ENCODE data around the gene GCAT. TPM values are rescaled to one million over a fixed set of nuclear protein-coding genes. Genes with fewer than 3 reads are reported as not detected.

GCAT gene
- total and polyA plus RNA-seq, 10 donors, result 0.94 to 3.9 (median 1.9) TPM; not detected in 1

DNA sequence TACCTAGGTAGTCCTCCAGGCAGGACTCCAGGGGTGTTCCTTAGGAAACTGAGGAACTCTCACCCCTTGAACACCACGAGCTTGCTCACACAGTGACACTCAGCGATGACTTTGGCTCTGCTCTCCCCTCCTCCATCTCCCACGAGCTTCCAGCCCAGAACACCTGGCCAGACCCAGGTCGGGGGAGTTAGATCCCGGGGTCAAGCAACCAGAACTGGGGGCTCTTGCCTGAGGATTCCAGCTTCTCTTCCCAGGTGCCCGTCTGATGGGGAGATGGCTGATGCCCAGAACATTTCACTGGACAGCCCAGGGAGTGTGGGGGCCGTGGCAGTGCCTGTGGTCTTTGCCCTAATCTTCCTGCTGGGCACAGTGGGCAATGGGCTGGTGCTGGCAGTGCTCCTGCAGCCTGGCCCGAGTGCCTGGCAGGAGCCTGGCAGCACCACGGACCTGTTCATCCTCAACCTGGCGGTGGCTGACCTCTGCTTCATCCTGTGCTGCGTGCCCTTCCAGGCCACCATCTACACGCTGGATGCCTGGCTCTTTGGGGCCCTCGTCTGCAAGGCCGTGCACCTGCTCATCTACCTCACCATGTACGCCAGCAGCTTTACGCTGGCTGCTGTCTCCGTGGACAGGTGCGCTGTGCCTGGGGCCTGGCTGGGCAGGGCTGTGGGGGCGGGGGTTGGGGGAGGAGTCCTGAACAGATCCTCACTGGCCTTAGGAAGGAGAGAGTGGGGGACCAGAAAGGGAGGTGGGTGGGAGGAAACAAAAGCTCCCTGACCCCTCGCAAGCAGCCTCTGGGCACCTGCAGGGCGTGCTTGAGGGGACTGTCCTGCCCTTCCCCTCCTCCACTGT lies 15.6 kb downstream of the GCAT start, which contains the start of gene GALR3:
TSS of gene GALR3 (plus strand) at position 249 of the 852 bp plus-strand sequence. CDS start at position 274, 25 bp downstream.
- no peak for DNase-seq
- TF ChIP-seq POLR2AphosphoS5 (IDR thresholded peaks at IDR 0.05), result no peak
- no peak for TF ChIP-seq POLR2A (IDR thresholded peaks at IDR 0.05)
- TF ChIP-seq, protein P1, sequence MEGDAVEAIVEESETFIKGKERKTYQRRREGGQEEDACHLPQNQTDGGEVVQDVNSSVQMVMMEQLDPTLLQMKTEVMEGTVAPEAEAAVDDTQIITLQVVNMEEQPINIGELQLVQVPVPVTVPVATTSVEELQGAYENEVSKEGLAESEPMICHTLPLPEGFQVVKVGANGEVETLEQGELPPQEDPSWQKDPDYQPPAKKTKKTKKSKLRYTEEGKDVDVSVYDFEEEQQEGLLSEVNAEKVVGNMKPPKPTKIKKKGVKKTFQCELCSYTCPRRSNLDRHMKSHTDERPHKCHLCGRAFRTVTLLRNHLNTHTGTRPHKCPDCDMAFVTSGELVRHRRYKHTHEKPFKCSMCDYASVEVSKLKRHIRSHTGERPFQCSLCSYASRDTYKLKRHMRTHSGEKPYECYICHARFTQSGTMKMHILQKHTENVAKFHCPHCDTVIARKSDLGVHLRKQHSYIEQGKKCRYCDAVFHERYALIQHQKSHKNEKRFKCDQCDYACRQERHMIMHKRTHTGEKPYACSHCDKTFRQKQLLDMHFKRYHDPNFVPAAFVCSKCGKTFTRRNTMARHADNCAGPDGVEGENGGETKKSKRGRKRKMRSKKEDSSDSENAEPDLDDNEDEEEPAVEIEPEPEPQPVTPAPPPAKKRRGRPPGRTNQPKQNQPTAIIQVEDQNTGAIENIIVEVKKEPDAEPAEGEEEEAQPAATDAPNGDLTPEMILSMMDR (IDR thresholded peaks at IDR 0.05 in 8 of 11, conservative IDR thresholded peaks at IDR 0.05 in 3 of 11), result no peak
- intact Hi-C loops (cut with DNase I; ENCODE audit: low total_unique reads), result no loop called here
- Histone ChIP-seq H3K27me3 (replicated peaks in 1 of 7) (peaks cover 0 to 73% (median 9%) of the 10 kb centered on the region in 7 donors), H3K4me3 (peak within 1 kb of the TSS in 4 of 8 donors; percentile 36 to 69 (median 42)), H3K9me3 (no peaks in the 10 kb centered on the region), H3K27ac (no peak within 1 kb of the TSS), H3K4me1 (peaks cover 8 to 32% (median 21%) of the 10 kb centered on the region in 6 donors), H3K36me3 (peaks cover 0 to 4% (median 0%) of the 10 kb centered on the region in 6 donors)
- WGBS, 5 donors, result 83 to 89% (median 85%) methylated on average over 17 to 21 of the region's 21 CpGs

DNA sequence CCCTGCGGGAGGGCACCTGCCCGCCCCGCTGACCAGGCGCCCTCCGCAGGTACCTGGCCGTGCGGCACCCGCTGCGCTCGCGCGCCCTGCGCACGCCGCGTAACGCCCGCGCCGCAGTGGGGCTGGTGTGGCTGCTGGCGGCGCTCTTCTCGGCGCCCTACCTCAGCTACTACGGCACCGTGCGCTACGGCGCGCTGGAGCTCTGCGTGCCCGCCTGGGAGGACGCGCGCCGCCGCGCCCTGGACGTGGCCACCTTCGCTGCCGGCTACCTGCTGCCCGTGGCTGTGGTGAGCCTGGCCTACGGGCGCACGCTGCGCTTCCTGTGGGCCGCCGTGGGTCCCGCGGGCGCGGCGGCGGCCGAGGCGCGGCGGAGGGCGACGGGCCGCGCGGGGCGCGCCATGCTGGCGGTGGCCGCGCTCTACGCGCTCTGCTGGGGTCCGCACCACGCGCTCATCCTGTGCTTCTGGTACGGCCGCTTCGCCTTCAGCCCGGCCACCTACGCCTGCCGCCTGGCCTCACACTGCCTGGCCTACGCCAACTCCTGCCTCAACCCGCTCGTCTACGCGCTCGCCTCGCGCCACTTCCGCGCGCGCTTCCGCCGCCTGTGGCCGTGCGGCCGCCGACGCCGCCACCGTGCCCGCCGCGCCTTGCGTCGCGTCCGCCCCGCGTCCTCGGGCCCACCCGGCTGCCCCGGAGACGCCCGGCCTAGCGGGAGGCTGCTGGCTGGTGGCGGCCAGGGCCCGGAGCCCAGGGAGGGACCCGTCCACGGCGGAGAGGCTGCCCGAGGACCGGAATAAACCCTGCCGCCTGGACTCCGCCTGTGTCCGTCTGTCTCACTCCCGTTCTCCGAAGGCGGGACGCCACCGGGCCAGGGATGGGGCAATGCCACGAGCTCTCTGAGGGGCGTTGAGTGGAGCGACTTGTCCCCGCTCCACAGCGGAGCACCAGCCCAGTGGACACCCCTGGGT lies 17.2 kb downstream of the GCAT start:
- H3K4me3 ChIP-seq, result peak overlapping the region in 7 of 8 donors; percentile 32 to 69 (median 37)
- peaks cover 0 to 18% (median 11%) of the 10 kb centered on the region in 6 donors for H3K4me1 ChIP-seq
- WGBS, 5 donors, result 8 to 21% (median 11%) methylated on average over 59 to 135 of the region's 135 CpGs
- intact Hi-C loops (cut with DNase I; ENCODE audit: low total_unique reads), result no loop called here
- TF ChIP-seq POLR2AphosphoS5 (IDR thresholded peaks at IDR 0.05), result peak in 1 of 3 donors; percentile 13
- TF ChIP-seq, protein P1 (IDR thresholded peaks at IDR 0.05 in 8 of 11, conservative IDR thresholded peaks at IDR 0.05 in 3 of 11), result no peak
- peaks cover 0 to 57% (median 9%) of the 10 kb centered on the region in 7 donors for H3K27me3 ChIP-seq (replicated peaks in 1 of 7)
- peaks cover 0 to 20% (median 5%) of the 10 kb centered on the region in 6 donors for H3K36me3 ChIP-seq
- no peak for DNase-seq
- H3K9me3 ChIP-seq, result no peaks in the 10 kb centered on the region
- H3K27ac ChIP-seq, result peak overlapping the region in 1 of 8 donors; percentile 30

DNA sequence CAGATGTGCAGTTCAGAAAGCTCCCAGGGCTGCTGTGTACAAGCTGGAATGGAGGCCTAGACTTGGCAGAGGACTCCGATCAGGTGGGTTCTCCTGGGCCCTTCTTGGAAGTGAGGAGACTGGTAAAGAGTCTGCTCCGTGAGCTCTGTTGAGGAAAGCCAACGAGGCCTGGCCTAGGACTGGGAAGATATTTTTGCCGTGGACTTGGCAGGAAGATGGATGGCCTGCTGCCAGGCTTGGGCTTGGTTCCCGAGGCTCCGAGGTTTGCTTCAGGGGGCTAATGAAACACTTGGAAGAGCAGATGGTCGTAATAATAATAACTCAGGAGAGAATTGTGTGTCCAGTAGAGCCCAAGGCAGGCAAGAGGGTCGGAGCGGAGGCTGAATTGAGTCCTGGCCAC lies 19.3 kb downstream of the GCAT start:
- 74 to 90% (median 77%) methylated on average over 9 of the region's 9 CpGs for WGBS, 5 donors
- no peak overlapping the region for H3K4me3 ChIP-seq
- intact Hi-C loops (cut with DNase I; ENCODE audit: low total_unique reads), result no loop called here
- H3K27me3 ChIP-seq (replicated peaks in 1 of 7), result peaks cover 0 to 36% (median 9%) of the 10 kb centered on the region in 7 donors
- H3K9me3 ChIP-seq, result no peaks in the 10 kb centered on the region
- TF ChIP-seq POLR2A (IDR thresholded peaks at IDR 0.05) (no peak), POLR2AphosphoS5 (IDR thresholded peaks at IDR 0.05) (no peak)
- TF ChIP-seq, protein P1 (IDR thresholded peaks at IDR 0.05 in 8 of 11, conservative IDR thresholded peaks at IDR 0.05 in 3 of 11), result no peak
- no peak for DNase-seq
- peaks cover 0 to 18% (median 11%) of the 10 kb centered on the region in 6 donors for H3K4me1 ChIP-seq
- H3K36me3 ChIP-seq, result peaks cover under 1 to 41% (median 26%) of the 10 kb centered on the region in 6 donors
- H3K27ac ChIP-seq, result no peak overlapping the region

Data from spleen (tissue), 11 donors.